Activated B cell treated with CpG ODN at 0.5 μM for 24 hours (primary cell): Measurements from ENCODE around the gene TBC1D2B. TPM values are rescaled to one million over a fixed set of nuclear protein-coding genes. Genes with fewer than 3 reads are reported as not detected.
"Not testable (repeated sequence)": the region's sequence is repeated elsewhere in the genome, so short reads cannot be mapped to it uniquely, and the experiment has no call there.

Source experiments
- ATAC-seq: fragments of 200-7000 bp; cut with Tn5 transposase; one replicate; pipeline ENCODE4 v1.10.0; 2021; ENCODE audit warnings: low read depth, mild to moderate bottlenecking, moderate library complexity
- CTCF ChIA-PET: fragments of 350-600 bp; sonication (Branson Sonifier 250); formaldehyde crosslinking; loops from one replicate; lab custom pipeline; 2021; ENCODE audit warnings: antibody characterized with exemption; lab: Charles Lee
- POLR2A ChIA-PET: fragments of 350-600 bp; sonication (Branson Sonifier 250); formaldehyde crosslinking; loops from one replicate; lab custom pipeline; 2021; ENCODE audit warnings: antibody characterized with exemption; lab: Charles Lee
- DNase-seq: peaks from one replicate; pipeline ENCODE4 v3.0.0; 2022
- H3K27ac Mint-ChIP-seq: one replicate; pipeline ENCODE4 v1.8.0; 2020; ENCODE audit warnings: mixed read lengths
- H3K27me3 Mint-ChIP-seq: one replicate; pipeline ENCODE4 v1.8.0; 2021; ENCODE audit warnings: mixed read lengths
- H3K36me3 Mint-ChIP-seq: one replicate; pipeline ENCODE4 v1.8.0; 2021; ENCODE audit warnings: low read depth, mixed read lengths
- H3K4me1 Mint-ChIP-seq: one replicate; pipeline ENCODE4 v1.8.0; 2021; ENCODE audit warnings: mixed read lengths
- H3K4me3 Mint-ChIP-seq: one replicate; pipeline ENCODE4 v1.8.0; 2020; ENCODE audit warnings: mild to moderate bottlenecking, mixed read lengths
- H3K9me3 Mint-ChIP-seq: one replicate; pipeline ENCODE4 v1.8.0; 2020; ENCODE audit warnings: mixed read lengths
- CTCF ChIP-seq: fragments of 200-600 bp; IDR thresholded peaks from one replicate; pipeline ENCODE4 v1.8.0; 2022; ENCODE audit warnings: antibody characterized with exemption, mild to moderate bottlenecking
- intact Hi-C: fragments of 100-400 bp; cut with micrococcal nuclease; formaldehyde crosslinking; loops from one replicate; pipeline ENCODE4 v1.15.1; 2024
- total RNA-seq: library from RNA; stranded (reverse); gene quantifications from 2 replicates; pipeline ENCODE4 v1.2.3, GENCODE V29; 2022

The TBC1D2B gene
- total RNA-seq, 1 donor from 2014 or later = 13.7 TPM

- CTCF ChIA-PET, DNase-seq, ATAC-seq, H3K4me1 Mint-ChIP-seq, H3K9me3 Mint-ChIP-seq, H3K36me3 Mint-ChIP-seq, H3K27me3 Mint-ChIP-seq, POLR2A ChIA-PET, H3K4me3 Mint-ChIP-seq, intact Hi-C loops, H3K27ac Mint-ChIP-seq: not testable (repeated sequence)
These were observed 101.4 kb downstream of the TBC1D2B start for GRCh38 chr15:77976095-77976450.

- TF ChIP-seq CTCF = no peak
- H3K27me3 Mint-ChIP-seq = no peaks in the 10 kb centered on the region
These were observed 102.0 kb downstream of the TBC1D2B start for GRCh38 chr15:77975332-77976094.

GRCh38 chr15:77974416-77975331 is 102.8 kb downstream of the TBC1D2B start:
- Mint-ChIP-seq H3K4me1 (no peaks in the 10 kb centered on the region), H3K9me3 (no peaks in the 10 kb centered on the region), H3K27ac (no peak overlapping the region), H3K27me3 (no peaks in the 10 kb centered on the region), H3K36me3 (no peaks in the 10 kb centered on the region), H3K4me3 (no peak overlapping the region)
- POLR2A ChIA-PET = no interaction called here
- CTCF ChIA-PET = no interaction called here
- TF ChIP-seq CTCF = no peak
- DNase-seq (no peak), ATAC-seq (no peak)
- intact Hi-C loops = no loop called here

More at GRCh38 chr15:77975332-77976094, 102.0 kb downstream of the TBC1D2B start:
- ChIA-PET POLR2A (no interaction called here), CTCF (no interaction called here)
- H3K27ac Mint-ChIP-seq = no peak overlapping the region
- intact Hi-C loops = no loop called here
- H3K4me3 Mint-ChIP-seq = no peak overlapping the region
- H3K4me1 Mint-ChIP-seq = no peaks in the 10 kb centered on the region
- no peak for DNase-seq
- ATAC-seq = no peak
- no peaks in the 10 kb centered on the region for H3K9me3 Mint-ChIP-seq
- H3K36me3 Mint-ChIP-seq = no peaks in the 10 kb centered on the region

- intact Hi-C loops = no loop called here
- ChIA-PET CTCF (no interaction called here), POLR2A (no interaction called here)
- Mint-ChIP-seq H3K4me1 (no peaks in the 10 kb centered on the region), H3K36me3 (no peaks in the 10 kb centered on the region), H3K27ac (no peak overlapping the region), H3K9me3 (no peaks in the 10 kb centered on the region), H3K4me3 (no peak overlapping the region), H3K27me3 (no peaks in the 10 kb centered on the region)
- ATAC-seq (no peak), DNase-seq (no peak)
- TF ChIP-seq CTCF = no peak
These were observed 103.5 kb downstream of the TBC1D2B start for GRCh38 chr15:77974098-77974414.

GRCh38 chr15:77973273-77974097 is 104.0 kb downstream of the TBC1D2B start:
- H3K9me3 Mint-ChIP-seq, ATAC-seq, intact Hi-C loops, CTCF ChIA-PET, H3K4me3 Mint-ChIP-seq, H3K4me1 Mint-ChIP-seq, H3K27me3 Mint-ChIP-seq, POLR2A ChIA-PET, DNase-seq, H3K27ac Mint-ChIP-seq, H3K36me3 Mint-ChIP-seq: not testable (repeated sequence)

GRCh38 chr15:77972706-77973105 is 104.8 kb downstream of the TBC1D2B start:
- H3K36me3 Mint-ChIP-seq, H3K27me3 Mint-ChIP-seq, H3K9me3 Mint-ChIP-seq, intact Hi-C loops, DNase-seq, CTCF ChIA-PET, H3K4me3 Mint-ChIP-seq, H3K4me1 Mint-ChIP-seq, POLR2A ChIA-PET, H3K27ac Mint-ChIP-seq, ATAC-seq: not testable (repeated sequence)

GRCh38 chr15:77971875-77972274 is 105.6 kb downstream of the TBC1D2B start:
- H3K4me1 Mint-ChIP-seq, CTCF ChIA-PET, H3K27me3 Mint-ChIP-seq, intact Hi-C loops, ATAC-seq, H3K27ac Mint-ChIP-seq, DNase-seq, H3K4me3 Mint-ChIP-seq, H3K9me3 Mint-ChIP-seq, POLR2A ChIA-PET, H3K36me3 Mint-ChIP-seq: not testable (repeated sequence)

GRCh38 chr15:77970813-77971360 is 106.6 kb downstream of the TBC1D2B start:
- POLR2A ChIA-PET, H3K36me3 Mint-ChIP-seq, H3K4me3 Mint-ChIP-seq, DNase-seq, H3K9me3 Mint-ChIP-seq, ATAC-seq, H3K27ac Mint-ChIP-seq, H3K4me1 Mint-ChIP-seq, intact Hi-C loops, CTCF ChIA-PET, H3K27me3 Mint-ChIP-seq: not testable (repeated sequence)
